Stimulated activated CD4-positive, alpha-beta T cell treated with anti-CD3 and anti-CD28 coated beads, Interleukin-4, amount 100 ng/mL, for 4 hours (primary cell): ENCODE measurements around the gene ATL2.
A peak's percentile ranks its signal among the peaks of the same experiment; 100 is the strongest.
"Not testable (repeated sequence)": the region's sequence is repeated elsewhere in the genome, so short reads cannot be mapped to it uniquely, and the experiment has no call there.

ENCODE experiments used
- DNase-seq, 2 experiments: peaks; one replicate each; pipeline ENCODE4 v3.0.0-alpha.2; 2020

The ATL2 gene

GRCh38 chr2:38268691-38269327 is 108.3 kb downstream of the ATL2 start:
- DNase-seq: no peak

GRCh38 chr2:38268001-38268400 is 109.1 kb downstream of the ATL2 start:
- no peak for DNase-seq

- DNase-seq: no peak
These were observed 109.7 kb downstream of the ATL2 start for GRCh38 chr2:38267270-38267925.

GRCh38 chr2:38266382-38267061 is 110.6 kb downstream of the ATL2 start:
- DNase-seq: no peak

- no peak for DNase-seq
These were observed 111.6 kb downstream of the ATL2 start for GRCh38 chr2:38265461-38265860.

GRCh38 chr2:38264396-38265221 is 112.5 kb downstream of the ATL2 start:
- no peak for DNase-seq

- DNase-seq: no peak
These were observed 113.8 kb downstream of the ATL2 start for GRCh38 chr2:38263293-38263692.

GRCh38 chr2:38262069-38262871 is 114.8 kb downstream of the ATL2 start:
- peak in 1 of 2 experiments; percentile 14 for DNase-seq

GRCh38 chr2:38261569-38262068 is 115.5 kb downstream of the ATL2 start:
- DNase-seq: no peak

GRCh38 chr2:38260972-38261371 is 116.1 kb downstream of the ATL2 start:
- DNase-seq: no peak

GRCh38 chr2:38260469-38260868 is 116.6 kb downstream of the ATL2 start:
- DNase-seq: no peak

- no peak for DNase-seq
These were observed 117.8 kb downstream of the ATL2 start for GRCh38 chr2:38259311-38259710.

- DNase-seq: not testable (repeated sequence)
These were observed 119.4 kb downstream of the ATL2 start for GRCh38 chr2:38257680-38258079.

- DNase-seq: no peak
These were observed 120.5 kb downstream of the ATL2 start for GRCh38 chr2:38256610-38257009.

- no peak for DNase-seq
These were observed 121.9 kb downstream of the ATL2 start for GRCh38 chr2:38255211-38255610.

GRCh38 chr2:38254796-38255195 is 122.3 kb downstream of the ATL2 start:
- no peak for DNase-seq

- no peak for DNase-seq
These were observed 125.1 kb downstream of the ATL2 start for GRCh38 chr2:38251940-38252339.

- no peak for DNase-seq
These were observed 128.4 kb downstream of the ATL2 start for GRCh38 chr2:38248707-38249106.

GRCh38 chr2:38248255-38248654 is 128.8 kb downstream of the ATL2 start:
- no peak for DNase-seq

- DNase-seq: no peak
These were observed 131.0 kb downstream of the ATL2 start for GRCh38 chr2:38246105-38246504.

GRCh38 chr2:38245114-38245641 is 131.9 kb downstream of the ATL2 start:
- DNase-seq: no peak

GRCh38 chr2:38244301-38244700 is 132.8 kb downstream of the ATL2 start:
- no peak for DNase-seq
